Measurements from ENCODE around the gene ABCA7.

ABCA7 gene

GRCh38 chr19:1085053-1085658 lies 45.2 kb downstream of the ABCA7 start:
- no peak for DNase-seq

- no peak for DNase-seq
Measured at GRCh38 chr19:1085676-1086442, 46.0 kb downstream of the ABCA7 start.

- no peak for DNase-seq
Measured at GRCh38 chr19:1086613-1087012, 46.7 kb downstream of the ABCA7 start.

GRCh38 chr19:1087813-1088415 lies 48.0 kb downstream of the ABCA7 start:
- peak in 19 of 56 donors; percentile 10 to 71 (median 23) for DNase-seq

- peak in 1 of 56 donors; percentile 34 for DNase-seq
Measured at GRCh38 chr19:1088416-1089010, 48.6 kb downstream of the ABCA7 start.

- no peak for DNase-seq
Measured at GRCh38 chr19:1089126-1089771, 49.3 kb downstream of the ABCA7 start.

DNA sequence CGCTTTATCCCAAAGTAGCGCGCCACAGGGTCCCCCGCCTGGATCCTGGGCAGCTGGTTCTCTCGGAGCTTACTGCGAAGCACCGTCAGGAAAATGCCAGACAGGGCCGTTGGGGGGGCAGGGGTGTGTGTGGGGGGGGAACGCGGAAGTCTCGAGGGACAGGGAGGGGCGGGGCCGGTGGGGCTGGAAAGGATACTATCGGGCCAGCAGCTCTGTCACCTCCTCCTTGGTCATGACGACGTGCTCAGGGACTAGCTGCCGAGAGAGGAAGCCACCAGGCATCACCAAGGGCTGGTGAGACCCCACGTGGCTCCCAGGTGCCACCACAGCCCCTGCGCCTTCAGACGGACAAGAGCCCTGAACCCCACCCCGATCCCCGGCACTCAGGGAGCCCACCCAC lies 50.0 kb downstream of the ABCA7 start:
- DNase-seq, result no peak

- no peak for DNase-seq
Measured at GRCh38 chr19:1090731-1091543, 51.0 kb downstream of the ABCA7 start.

- no peak for DNase-seq
Measured at GRCh38 chr19:1091544-1092175, 51.8 kb downstream of the ABCA7 start.

DNA sequence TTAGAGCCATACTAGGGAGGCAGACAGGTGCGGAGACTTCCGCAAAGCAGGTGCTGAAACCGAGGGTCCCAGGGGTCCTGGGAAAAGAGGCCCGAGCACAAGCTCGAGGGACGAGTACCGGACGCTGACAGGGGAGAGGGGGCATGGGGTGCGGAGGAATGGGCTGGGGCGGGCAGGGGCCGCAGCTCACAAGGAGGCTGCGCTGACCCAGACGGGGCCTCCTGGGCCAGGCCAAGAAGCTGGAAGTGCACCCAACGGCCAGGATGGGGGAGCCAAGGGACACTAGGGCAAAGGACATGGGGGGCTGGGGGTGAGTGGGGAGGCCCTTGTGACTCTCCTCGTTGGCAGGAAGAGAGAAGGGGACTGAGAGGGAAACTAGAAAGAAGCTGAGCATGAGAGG lies 53.4 kb downstream of the ABCA7 start:
- no peak for DNase-seq

GRCh38 chr19:1093811-1094553 lies 54.1 kb downstream of the ABCA7 start:
- DNase-seq, result no peak

- no peak for DNase-seq
Measured at GRCh38 chr19:1094655-1094977, 54.7 kb downstream of the ABCA7 start.

GRCh38 chr19:1094978-1095701 lies 55.2 kb downstream of the ABCA7 start, which contains the start of gene POLR2E:
Gene POLR2E (minus strand): TSS chr19:1095375. CDS start chr19:1095315, 60 bp downstream.
- DNase-seq, result peak; percentile 63 to 100 (median 97)

GRCh38 chr19:1097810-1098176 lies 57.9 kb downstream of the ABCA7 start:
- DNase-seq, result no peak

DNA sequence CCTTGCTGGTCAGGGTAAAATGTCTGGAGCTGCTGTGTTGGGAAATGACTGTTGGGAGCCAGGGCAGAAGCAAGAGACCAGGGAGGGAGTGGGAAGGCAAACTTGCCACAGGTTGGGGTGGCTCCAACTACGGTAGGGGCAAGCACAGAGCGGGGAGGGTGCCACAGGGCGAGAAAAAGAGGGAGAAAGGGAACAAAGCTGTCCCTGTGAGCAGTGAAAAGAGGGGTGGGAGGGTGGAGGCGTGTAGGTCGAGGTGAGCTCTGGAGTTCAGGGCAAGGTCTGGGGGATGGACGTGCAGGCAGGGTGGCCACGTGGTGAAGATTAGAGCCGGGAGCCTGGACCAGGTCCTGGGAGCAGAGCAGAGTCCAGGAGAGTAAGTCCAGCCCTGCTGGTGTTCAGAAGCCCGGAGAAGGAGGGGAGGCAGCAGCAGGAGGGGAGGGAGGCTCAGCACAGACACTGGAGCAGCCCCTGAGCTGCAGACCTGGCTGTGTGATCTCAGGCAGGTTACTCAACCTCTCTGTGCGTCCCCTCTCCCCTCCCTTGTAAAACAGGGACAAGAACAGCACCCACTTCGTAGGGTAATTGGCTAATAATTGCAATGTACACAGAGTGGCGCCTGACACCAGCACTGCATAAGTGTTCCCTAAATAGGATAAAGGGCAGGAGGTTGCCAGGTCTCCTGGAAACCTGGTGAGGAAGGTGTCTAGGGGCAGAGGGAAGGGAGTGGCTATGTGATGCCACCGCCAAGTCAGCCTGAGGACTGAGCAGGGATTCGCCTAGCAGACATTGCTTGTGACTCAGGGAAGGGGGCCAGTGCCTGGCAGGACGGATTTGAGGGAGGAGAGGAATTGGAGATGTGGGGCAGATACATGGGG lies 58.5 kb downstream of the ABCA7 start:
- no peak for DNase-seq

DNA sequence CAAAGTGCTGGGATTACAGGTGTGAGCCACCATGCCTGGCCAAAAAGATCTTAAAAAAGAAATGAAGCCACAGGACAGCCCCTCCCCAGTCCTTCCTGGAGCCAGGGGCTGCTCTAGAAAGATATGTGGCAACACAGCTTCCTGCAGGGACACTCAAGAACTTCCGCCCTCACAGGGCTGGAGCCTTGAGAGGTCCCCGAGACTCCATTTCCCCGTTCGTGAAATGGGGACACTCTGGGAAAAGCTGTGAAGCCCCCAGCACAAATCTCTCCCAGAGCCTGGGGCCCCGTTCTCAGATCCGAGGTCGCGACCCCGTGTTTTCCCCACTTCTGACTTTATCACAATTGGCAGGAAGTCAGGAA lies 61.4 kb downstream of the ABCA7 start:
- DNase-seq, result no peak

GRCh38 chr19:1102407-1103131 lies 62.7 kb downstream of the ABCA7 start:
- DNase-seq, result no peak

All from amygdala (tissue), 56 donors.